Measurements from ENCODE around the gene SMNDC1. TPM values are rescaled to one million over a fixed set of nuclear protein-coding genes. Genes with fewer than 3 reads are reported as not detected.

The SMNDC1 gene
- total and polyA plus RNA-seq, 10 of the 15 experiments (the other 5 are each of a cell fraction or from before 2014, with no cell fraction given): 4.6 to 37.2 (median 18.1) TPM

DNA sequence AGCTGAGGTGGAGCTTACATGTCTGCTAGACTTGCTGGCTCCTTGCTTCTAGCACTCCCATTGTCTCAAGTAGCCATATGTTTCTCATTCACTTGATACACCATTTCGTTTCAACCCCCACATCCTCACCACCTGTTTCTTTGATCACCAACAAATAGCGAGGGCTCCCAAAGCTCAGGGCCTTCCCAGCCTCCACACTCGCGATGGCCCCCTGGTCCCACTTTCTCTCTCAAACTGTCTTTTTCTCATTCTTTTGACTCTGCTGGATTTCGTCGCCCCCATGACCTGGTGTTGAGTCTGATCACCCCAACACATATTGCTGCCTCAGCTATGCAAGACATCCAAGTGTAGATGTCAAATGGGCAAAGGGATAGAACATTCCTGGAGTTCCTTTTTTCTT lies 26.0 kb upstream of the SMNDC1 start:
- in situ Hi-C loops (cut with MboI) (no loop called here), intact Hi-C loops (cut with micrococcal nuclease; ENCODE audit: unreplicated experiment) (no loop called here)
- ChIA-PET CTCF (no interaction called here), SMC1A (ENCODE audit: uncharacterized antibody, unreplicated experiment) (interaction anchor here (8.7 kb wide), 1 partner anchor 171 kb away, joined by 73 read pairs; no protein-coding TSS in a partner anchor), POLR2A (no interaction called here), RAD21 (ENCODE audit: unreplicated experiment) (interaction anchor here (1.9 kb wide), 1 partner anchor 25 kb away, joined by 5 read pairs; no protein-coding TSS in a partner anchor)
- 85% methylated on average over 6 of the region's 6 CpGs for WGBS (ENCODE audit: insufficient coverage, insufficient replicate concordance, low lambda C conversion rate, missing lambda C conversion rate)
- DNase-seq (ENCODE audit: low read depth, low spot score): no peak
- Histone ChIP-seq H3K4me3 (no peak overlapping the region), H3K9me3 (replicated peaks; ENCODE audit: control insufficient read depth, insufficient read depth, low read length) (peaks cover 2% of the 10 kb centered on the region; the same call in 1 of the 3 replicates), H4K20me1 (ENCODE audit: control insufficient read depth, insufficient read depth) (no peaks in the 10 kb centered on the region), H3K4me1 (ENCODE audit: control insufficient read depth, insufficient read depth, low read length) (peaks cover 20% of the 10 kb centered on the region), H3K27ac (ENCODE audit: control insufficient read depth, insufficient read depth) (no peak overlapping the region), H3K27me3 (replicated peaks in 1 of 2; ENCODE audit: control insufficient read depth in 2 of 2, insufficient read depth in 2 of 2, low read length in 1 of 2) (no peaks in the 10 kb centered on the region), H2AFZ (ENCODE audit: control insufficient read depth, low read depth, low read length) (no peak overlapping the region), H3K4me2 (ENCODE audit: control insufficient read depth, insufficient read depth) (no peak overlapping the region), H3K36me3 (ENCODE audit: control insufficient read depth in 2 of 2, insufficient read depth in 2 of 2, low read length in 1 of 2) (no peaks in the 10 kb centered on the region), H3K79me2 (ENCODE audit: control insufficient read depth, insufficient read depth, low read length) (no peaks in the 10 kb centered on the region), H3K9ac (ENCODE audit: control insufficient read depth, insufficient read depth, low read length) (no peak overlapping the region)
- no peak for FAIRE-seq
- no TSS peak for BruUV-seq (replicated peaks)
- TF ChIP-seq HDAC2 (IDR thresholded peaks at IDR 0.05) (no peak), SREBF2 (IDR thresholded peaks at IDR 0.05; ENCODE audit: low read length) (no peak), MXI1 (IDR thresholded peaks at IDR 0.05; ENCODE audit: low read depth, low read length) (no peak), NR2C1 (IDR thresholded peaks at IDR 0.05) (no peak), ZNF384 (IDR thresholded peaks at IDR 0.05; ENCODE audit: borderline replicate concordance, low read depth, low read length) (no peak), CBX5 (IDR thresholded peaks at IDR 0.05; ENCODE audit: low read depth) (no peak), NBN (IDR thresholded peaks at IDR 0.05) (no peak)
- TF ChIP-seq, protein P1, sequence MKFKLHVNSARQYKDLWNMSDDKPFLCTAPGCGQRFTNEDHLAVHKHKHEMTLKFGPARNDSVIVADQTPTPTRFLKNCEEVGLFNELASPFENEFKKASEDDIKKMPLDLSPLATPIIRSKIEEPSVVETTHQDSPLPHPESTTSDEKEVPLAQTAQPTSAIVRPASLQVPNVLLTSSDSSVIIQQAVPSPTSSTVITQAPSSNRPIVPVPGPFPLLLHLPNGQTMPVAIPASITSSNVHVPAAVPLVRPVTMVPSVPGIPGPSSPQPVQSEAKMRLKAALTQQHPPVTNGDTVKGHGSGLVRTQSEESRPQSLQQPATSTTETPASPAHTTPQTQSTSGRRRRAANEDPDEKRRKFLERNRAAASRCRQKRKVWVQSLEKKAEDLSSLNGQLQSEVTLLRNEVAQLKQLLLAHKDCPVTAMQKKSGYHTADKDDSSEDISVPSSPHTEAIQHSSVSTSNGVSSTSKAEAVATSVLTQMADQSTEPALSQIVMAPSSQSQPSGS (IDR thresholded peaks at IDR 0.05; ENCODE audit: low read length): no peak
- TF ChIP-seq, protein P2, sequence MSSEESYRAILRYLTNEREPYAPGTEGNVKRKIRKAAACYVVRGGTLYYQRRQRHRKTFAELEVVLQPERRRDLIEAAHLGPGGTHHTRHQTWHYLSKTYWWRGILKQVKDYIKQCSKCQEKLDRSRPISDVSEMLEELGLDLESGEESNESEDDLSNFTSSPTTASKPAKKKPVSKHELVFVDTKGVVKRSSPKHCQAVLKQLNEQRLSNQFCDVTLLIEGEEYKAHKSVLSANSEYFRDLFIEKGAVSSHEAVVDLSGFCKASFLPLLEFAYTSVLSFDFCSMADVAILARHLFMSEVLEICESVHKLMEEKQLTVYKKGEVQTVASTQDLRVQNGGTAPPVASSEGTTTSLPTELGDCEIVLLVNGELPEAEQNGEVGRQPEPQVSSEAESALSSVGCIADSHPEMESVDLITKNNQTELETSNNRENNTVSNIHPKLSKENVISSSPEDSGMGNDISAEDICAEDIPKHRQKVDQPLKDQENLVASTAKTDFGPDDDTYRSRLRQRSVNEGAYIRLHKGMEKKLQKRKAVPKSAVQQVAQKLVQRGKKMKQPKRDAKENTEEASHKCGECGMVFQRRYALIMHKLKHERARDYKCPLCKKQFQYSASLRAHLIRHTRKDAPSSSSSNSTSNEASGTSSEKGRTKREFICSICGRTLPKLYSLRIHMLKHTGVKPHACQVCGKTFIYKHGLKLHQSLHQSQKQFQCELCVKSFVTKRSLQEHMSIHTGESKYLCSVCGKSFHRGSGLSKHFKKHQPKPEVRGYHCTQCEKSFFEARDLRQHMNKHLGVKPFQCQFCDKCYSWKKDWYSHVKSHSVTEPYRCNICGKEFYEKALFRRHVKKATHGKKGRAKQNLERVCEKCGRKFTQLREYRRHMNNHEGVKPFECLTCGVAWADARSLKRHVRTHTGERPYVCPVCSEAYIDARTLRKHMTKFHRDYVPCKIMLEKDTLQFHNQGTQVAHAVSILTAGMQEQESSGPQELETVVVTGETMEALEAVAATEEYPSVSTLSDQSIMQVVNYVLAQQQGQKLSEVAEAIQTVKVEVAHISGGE (CRISPR knock-in tag; IDR thresholded peaks at IDR 0.05): no peak
- TF ChIP-seq, protein P3, sequence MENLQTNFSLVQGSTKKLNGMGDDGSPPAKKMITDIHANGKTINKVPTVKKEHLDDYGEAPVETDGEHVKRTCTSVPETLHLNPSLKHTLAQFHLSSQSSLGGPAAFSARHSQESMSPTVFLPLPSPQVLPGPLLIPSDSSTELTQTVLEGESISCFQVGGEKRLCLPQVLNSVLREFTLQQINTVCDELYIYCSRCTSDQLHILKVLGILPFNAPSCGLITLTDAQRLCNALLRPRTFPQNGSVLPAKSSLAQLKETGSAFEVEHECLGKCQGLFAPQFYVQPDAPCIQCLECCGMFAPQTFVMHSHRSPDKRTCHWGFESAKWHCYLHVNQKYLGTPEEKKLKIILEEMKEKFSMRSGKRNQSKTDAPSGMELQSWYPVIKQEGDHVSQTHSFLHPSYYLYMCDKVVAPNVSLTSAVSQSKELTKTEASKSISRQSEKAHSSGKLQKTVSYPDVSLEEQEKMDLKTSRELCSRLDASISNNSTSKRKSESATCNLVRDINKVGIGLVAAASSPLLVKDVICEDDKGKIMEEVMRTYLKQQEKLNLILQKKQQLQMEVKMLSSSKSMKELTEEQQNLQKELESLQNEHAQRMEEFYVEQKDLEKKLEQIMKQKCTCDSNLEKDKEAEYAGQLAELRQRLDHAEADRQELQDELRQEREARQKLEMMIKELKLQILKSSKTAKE (IDR thresholded peaks at IDR 0.05; ENCODE audit: low read depth, poor library complexity, severe bottlenecking): no peak
- no peak for ATAC-seq
